ENCODE results near the gene HCST. TPM values are rescaled to one million over a fixed set of nuclear protein-coding genes. Genes with fewer than 3 reads are reported as not detected.

The HCST gene
- total and polyA plus RNA-seq, 4 donors: 2.0 to 13.3 (median 3.8) TPM

DNA sequence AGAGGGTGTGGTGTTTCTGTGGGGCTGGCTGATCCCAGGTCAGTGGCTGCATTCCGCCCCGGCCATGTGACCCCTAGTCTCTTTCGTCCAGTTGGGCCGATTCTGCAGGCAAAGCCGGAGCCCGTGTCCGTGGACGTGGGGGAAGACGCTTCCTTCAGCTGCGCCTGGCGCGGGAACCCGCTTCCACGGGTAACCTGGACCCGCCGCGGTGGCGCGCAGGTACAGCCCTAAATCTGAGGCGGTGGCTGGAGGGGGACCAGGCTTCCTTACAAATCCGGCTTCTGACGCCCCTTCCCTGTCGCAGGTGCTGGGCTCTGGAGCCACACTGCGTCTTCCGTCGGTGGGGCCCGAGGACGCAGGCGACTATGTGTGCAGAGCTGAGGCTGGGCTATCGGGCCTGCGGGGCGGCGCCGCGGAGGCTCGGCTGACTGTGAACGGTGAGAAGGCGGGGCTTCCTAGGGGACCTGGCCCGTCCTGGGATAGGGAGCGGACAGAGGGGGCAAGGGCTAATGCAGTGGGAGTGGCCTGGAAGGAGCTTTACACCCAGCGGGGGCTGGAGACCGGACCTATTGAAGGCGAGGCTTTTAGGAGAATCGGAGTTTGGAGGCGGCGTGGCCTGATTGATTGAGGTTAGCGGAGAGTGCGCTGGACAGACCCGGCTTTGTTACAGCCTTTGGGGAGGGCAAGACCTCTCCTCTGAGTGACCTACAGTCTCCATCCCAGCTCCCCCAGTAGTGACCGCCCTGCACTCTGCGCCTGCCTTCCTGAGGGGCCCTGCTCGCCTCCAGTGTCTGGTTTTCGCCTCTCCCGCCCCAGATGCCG is 41.3 kb upstream of the HCST start:
- H3K4me1 ChIP-seq (ENCODE audit: control insufficient read depth in 4 of 4, insufficient read depth in 4 of 4, low read length in 3 of 4): peaks cover 4 to 10% (median 6%) of the 10 kb centered on the region in 4 donors
- 11% methylated on average over 55 of the region's 55 CpGs for WGBS
- no peaks in the 10 kb centered on the region for H3K36me3 ChIP-seq (ENCODE audit: control insufficient read depth in 4 of 4, insufficient read depth in 3 of 4, low read depth in 1 of 4, low read length in 3 of 4)
- TF ChIP-seq, protein P1, sequence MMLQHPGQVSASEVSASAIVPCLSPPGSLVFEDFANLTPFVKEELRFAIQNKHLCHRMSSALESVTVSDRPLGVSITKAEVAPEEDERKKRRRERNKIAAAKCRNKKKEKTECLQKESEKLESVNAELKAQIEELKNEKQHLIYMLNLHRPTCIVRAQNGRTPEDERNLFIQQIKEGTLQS (IDR thresholded peaks at IDR 0.05): no peak
- no peak overlapping the region for H3K27ac ChIP-seq (ENCODE audit: low read depth in 1 of 2, low read length in 2 of 2)
- H3K4me3 ChIP-seq (ENCODE audit: low read depth in 1 of 3, low read length in 3 of 3): no peak overlapping the region
- DNase-seq (ENCODE audit: low spot score): no peak
- peaks cover 0 to 4% (median 0%) of the 10 kb centered on the region in 4 donors for H3K27me3 ChIP-seq (ENCODE audit: control insufficient read depth in 4 of 4, insufficient read depth in 4 of 4, low read length in 3 of 4)
- H3K9ac ChIP-seq (ENCODE audit: low read depth in 1 of 2, low read length in 2 of 2): no peak overlapping the region
- H3K9me3 ChIP-seq (ENCODE audit: control insufficient read depth in 4 of 4, low read length in 3 of 4): no peaks in the 10 kb centered on the region

DNA sequence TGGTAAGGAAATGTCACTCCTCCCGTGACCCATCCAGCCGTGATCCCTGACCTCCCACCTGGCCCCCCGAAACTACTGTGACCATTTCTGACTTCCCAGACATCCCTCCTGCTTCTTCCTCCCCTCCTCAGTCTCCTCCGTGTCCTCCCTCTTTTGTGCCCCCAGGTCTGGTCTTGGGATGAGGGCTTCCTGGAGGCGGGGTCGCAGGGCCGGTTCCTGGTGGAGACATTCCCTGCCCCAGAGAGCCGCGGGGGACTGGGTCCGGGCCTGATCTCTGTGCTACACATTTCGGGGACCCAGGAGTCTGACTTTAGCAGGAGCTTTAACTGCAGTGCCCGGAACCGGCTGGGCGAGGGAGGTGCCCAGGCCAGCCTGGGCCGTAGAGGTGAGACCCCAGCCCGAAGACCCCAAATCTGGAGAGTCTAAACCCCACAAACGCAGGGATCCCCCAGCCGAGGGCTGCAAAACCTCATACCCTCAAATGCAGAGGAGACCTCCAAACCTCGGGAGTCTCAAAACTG is 40.6 kb upstream of the HCST start:
- H3K9me3 ChIP-seq (ENCODE audit: control insufficient read depth in 4 of 4, low read length in 3 of 4): no peaks in the 10 kb centered on the region
- 55% methylated on average over 19 of the region's 19 CpGs for WGBS
- H3K4me3 ChIP-seq (ENCODE audit: low read depth in 1 of 3, low read length in 3 of 3): no peak overlapping the region
- H3K9ac ChIP-seq (ENCODE audit: low read depth in 1 of 2, low read length in 2 of 2): no peak overlapping the region
- H3K4me1 ChIP-seq (ENCODE audit: control insufficient read depth in 4 of 4, insufficient read depth in 4 of 4, low read length in 3 of 4): peaks cover 0 to 6% (median 3%) of the 10 kb centered on the region in 4 donors
- DNase-seq (ENCODE audit: low spot score): no peak
- no peak overlapping the region for H3K27ac ChIP-seq (ENCODE audit: low read depth in 1 of 2, low read length in 2 of 2)
- no peaks in the 10 kb centered on the region for H3K36me3 ChIP-seq (ENCODE audit: control insufficient read depth in 4 of 4, insufficient read depth in 3 of 4, low read depth in 1 of 4, low read length in 3 of 4)
- TF ChIP-seq SP1 (IDR thresholded peaks at IDR 0.05) (no peak), HNF4A (conservative IDR thresholded peaks at IDR 0.05) (no peak), JUND (IDR thresholded peaks at IDR 0.05) (no peak), EGR1 (IDR thresholded peaks at IDR 0.05; ENCODE audit: low read depth in 2 of 2) (no peak), NR2F2 (IDR thresholded peaks at IDR 0.05) (no peak)
- TF ChIP-seq, protein P2, sequence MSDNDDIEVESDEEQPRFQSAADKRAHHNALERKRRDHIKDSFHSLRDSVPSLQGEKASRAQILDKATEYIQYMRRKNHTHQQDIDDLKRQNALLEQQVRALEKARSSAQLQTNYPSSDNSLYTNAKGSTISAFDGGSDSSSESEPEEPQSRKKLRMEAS (IDR thresholded peaks at IDR 0.05): no peak
- H3K27me3 ChIP-seq (ENCODE audit: control insufficient read depth in 4 of 4, insufficient read depth in 4 of 4, low read length in 3 of 4): peaks cover 0 to 4% (median 0%) of the 10 kb centered on the region in 4 donors

DNA sequence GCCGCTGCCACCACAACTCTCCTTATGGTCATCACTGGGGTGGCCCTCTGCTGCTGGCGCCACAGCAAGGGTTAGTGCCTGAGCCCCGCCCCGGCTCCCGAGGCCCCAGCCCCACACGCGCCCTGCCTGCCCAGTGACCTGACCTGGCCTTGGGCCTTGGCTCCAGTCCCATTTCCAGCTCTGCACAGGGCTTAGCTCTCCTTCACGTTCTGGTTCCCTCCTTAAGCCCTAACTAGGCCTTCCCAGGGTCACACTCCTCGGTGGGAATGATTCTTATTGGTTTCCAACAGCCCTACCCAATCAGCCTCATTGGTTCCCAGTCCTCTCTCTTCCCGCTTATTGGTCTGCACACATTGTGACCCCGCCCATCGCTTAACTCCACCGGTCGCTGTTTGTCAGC is 39.8 kb upstream of the HCST start:
- H3K9ac ChIP-seq (ENCODE audit: low read depth in 1 of 2, low read length in 2 of 2): no peak overlapping the region
- DNase-seq (ENCODE audit: low spot score): no peak
- H3K27ac ChIP-seq (ENCODE audit: low read depth in 1 of 2, low read length in 2 of 2): no peak overlapping the region
- peak in 1 of 2 donors; percentile 39 for TF ChIP-seq RXRA (IDR thresholded peaks at IDR 0.05)
- TF ChIP-seq, protein P3, sequence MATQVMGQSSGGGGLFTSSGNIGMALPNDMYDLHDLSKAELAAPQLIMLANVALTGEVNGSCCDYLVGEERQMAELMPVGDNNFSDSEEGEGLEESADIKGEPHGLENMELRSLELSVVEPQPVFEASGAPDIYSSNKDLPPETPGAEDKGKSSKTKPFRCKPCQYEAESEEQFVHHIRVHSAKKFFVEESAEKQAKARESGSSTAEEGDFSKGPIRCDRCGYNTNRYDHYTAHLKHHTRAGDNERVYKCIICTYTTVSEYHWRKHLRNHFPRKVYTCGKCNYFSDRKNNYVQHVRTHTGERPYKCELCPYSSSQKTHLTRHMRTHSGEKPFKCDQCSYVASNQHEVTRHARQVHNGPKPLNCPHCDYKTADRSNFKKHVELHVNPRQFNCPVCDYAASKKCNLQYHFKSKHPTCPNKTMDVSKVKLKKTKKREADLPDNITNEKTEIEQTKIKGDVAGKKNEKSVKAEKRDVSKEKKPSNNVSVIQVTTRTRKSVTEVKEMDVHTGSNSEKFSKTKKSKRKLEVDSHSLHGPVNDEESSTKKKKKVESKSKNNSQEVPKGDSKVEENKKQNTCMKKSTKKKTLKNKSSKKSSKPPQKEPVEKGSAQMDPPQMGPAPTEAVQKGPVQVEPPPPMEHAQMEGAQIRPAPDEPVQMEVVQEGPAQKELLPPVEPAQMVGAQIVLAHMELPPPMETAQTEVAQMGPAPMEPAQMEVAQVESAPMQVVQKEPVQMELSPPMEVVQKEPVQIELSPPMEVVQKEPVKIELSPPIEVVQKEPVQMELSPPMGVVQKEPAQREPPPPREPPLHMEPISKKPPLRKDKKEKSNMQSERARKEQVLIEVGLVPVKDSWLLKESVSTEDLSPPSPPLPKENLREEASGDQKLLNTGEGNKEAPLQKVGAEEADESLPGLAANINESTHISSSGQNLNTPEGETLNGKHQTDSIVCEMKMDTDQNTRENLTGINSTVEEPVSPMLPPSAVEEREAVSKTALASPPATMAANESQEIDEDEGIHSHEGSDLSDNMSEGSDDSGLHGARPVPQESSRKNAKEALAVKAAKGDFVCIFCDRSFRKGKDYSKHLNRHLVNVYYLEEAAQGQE (IDR thresholded peaks at IDR 0.05): no peak
- peaks cover 0 to 6% (median 2%) of the 10 kb centered on the region in 4 donors for H3K4me1 ChIP-seq (ENCODE audit: control insufficient read depth in 4 of 4, insufficient read depth in 4 of 4, low read length in 3 of 4)
- 66% methylated on average over 14 of the region's 14 CpGs for WGBS
- no peaks in the 10 kb centered on the region for H3K9me3 ChIP-seq (ENCODE audit: control insufficient read depth in 4 of 4, low read length in 3 of 4)
- H3K27me3 ChIP-seq (ENCODE audit: control insufficient read depth in 4 of 4, insufficient read depth in 4 of 4, low read length in 3 of 4): peaks cover 0 to 4% (median 0%) of the 10 kb centered on the region in 4 donors
- H3K36me3 ChIP-seq (ENCODE audit: control insufficient read depth in 4 of 4, insufficient read depth in 3 of 4, low read depth in 1 of 4, low read length in 3 of 4): no peaks in the 10 kb centered on the region
- H3K4me3 ChIP-seq (ENCODE audit: low read depth in 1 of 3, low read length in 3 of 3): no peak overlapping the region
